Vagina (tissue), 2 donors: ENCODE measurements around the gene ABCD2. TPM values are rescaled to one million over a fixed set of nuclear protein-coding genes. Genes with fewer than 3 reads are reported as not detected.

Experiments
- DNase-seq, 2 donors: peaks; one replicate each; pipeline ENCODE4 v3.0.0-alpha.2; 2017; ENCODE audit errors: extremely low spot score in 2 of 2
- H3K27ac ChIP-seq: fragments of 200-600 bp; sonication (generic); one replicate; pipeline ENCODE4 v1.5.1; 2019
- H3K27me3 ChIP-seq: fragments of 200-600 bp; sonication (generic); one replicate; pipeline ENCODE4 v1.5.1; 2019
- H3K36me3 ChIP-seq, 2 donors: fragments of 200-600 bp; sonication (generic); one replicate each; pipeline ENCODE4 v1.5.1; 2017 to 2019
- H3K4me1 ChIP-seq: fragments of 200-600 bp; sonication (generic); one replicate; pipeline ENCODE4 v1.5.1; 2019
- H3K4me3 ChIP-seq, 2 donors: fragments of 200-600 bp; sonication (generic); 1 replicate in 1 of 2; 2 replicates in 1 of 2; pipeline ENCODE4 v1.5.1; 2016 to 2019
- H3K9me3 ChIP-seq: fragments of 200-600 bp; sonication (generic); one replicate; pipeline ENCODE4 v1.5.1; 2019
- POLR2A ChIP-seq, 2 donors: fragments of 450-650 bp; IDR thresholded peaks; one replicate each; pipeline ENCODE4 v1.6.1; 2017; ENCODE audit warnings: antibody characterized with exemption in 2 of 2, mild to moderate bottlenecking in 2 of 2, moderate library complexity in 2 of 2
- POLR2AphosphoS5 ChIP-seq, 2 donors: sonication (generic); formaldehyde crosslinking; IDR thresholded peaks; one replicate each; pipeline ENCODE4 v1.9.0; 2017; ENCODE audit warnings: antibody characterized with exemption in 2 of 2, mild to moderate bottlenecking in 2 of 2, low read depth in 1 of 2; ENCODE audit not compliant: insufficient read depth in 1 of 2
- intact Hi-C: fragments of 100-400 bp; cut with DNase I; formaldehyde crosslinking; loops from one replicate; pipeline ENCODE4 v1.15.1; 2023
- total RNA-seq: library from RNA; depleted of rRNA; stranded (reverse); fragments of >200 nt; gene quantifications from one replicate; pipeline ENCODE4 v1.2.3, GENCODE V29; 2016
- TF ChIP-seq, protein P1 (sequence below), 3 experiments: fragments of 450-650 bp in 2 of 3; fragments of 200-600 bp in 1 of 3; sonication (generic) in 1 of 3; IDR thresholded peaks; one replicate each; pipeline ENCODE4 v1.5.1; 2017 to 2019; ENCODE audit warnings: antibody characterized with exemption in 3 of 3, mild to moderate bottlenecking in 2 of 3, moderate library complexity in 2 of 3

The ABCD2 gene
- 1.5 TPM for total RNA-seq

DNA sequence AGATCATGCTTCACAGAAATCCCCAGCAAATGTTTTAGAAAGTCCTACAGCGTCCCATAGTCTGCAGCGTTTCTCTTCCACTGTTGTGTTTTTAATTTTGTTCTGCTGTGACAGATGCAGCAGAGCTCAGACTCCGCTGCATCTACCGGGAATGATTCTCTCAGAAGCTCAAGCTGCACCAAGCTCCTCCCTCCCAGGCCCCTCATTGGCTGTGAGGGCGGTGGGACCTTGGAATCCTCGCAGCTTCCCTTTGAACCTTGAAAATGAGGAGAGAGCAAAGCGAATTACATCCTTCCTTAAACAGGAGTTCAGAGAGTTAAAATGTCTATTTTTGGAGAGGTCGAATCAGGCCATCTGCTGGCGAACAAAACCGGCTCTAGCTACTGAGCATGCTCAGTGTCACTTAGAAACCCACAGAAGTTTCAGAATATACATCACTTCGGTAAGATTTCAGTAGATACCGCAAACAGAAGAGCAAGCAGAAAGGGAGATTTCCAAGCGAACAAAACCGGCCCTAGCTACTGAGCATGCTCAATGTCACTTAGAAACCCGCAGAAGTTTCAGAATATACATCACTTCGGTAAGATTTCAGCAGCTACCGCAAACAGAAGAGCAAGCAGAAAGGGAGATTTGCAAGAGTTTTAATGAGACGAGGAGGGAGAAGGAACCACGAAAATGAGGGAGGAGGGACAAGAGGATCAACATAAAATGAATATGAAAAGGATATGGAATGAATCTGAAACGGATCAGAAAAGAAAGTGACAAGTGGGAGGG is at the start of gene ABCD2:
Gene ABCD2 (minus strand): TSS at position 144 of the 774 bp plus-strand sequence. CDS start 188 bp downstream, outside the sequence.
- Histone ChIP-seq H3K4me1 (peaks cover 12% of the 10 kb centered on the region), H3K27ac (peak within 1 kb of the TSS; percentile 88), H3K4me3 (peak within 1 kb of the TSS; percentile 45 to 55), H3K9me3 (no peaks in the 10 kb centered on the region), H3K27me3 (no peaks in the 10 kb centered on the region), H3K36me3 (no peaks in the 10 kb centered on the region)
- DNase-seq: peak in 1 of 2 donors; percentile 92
- TF ChIP-seq POLR2AphosphoS5 (IDR thresholded peaks at IDR 0.05; ENCODE audit: insufficient read depth in 1 of 2, low read depth in 1 of 2) (peak; percentile 45 to 62), POLR2A (IDR thresholded peaks at IDR 0.05) (peak in 1 of 2 donors; percentile 26)
- TF ChIP-seq, protein P1, sequence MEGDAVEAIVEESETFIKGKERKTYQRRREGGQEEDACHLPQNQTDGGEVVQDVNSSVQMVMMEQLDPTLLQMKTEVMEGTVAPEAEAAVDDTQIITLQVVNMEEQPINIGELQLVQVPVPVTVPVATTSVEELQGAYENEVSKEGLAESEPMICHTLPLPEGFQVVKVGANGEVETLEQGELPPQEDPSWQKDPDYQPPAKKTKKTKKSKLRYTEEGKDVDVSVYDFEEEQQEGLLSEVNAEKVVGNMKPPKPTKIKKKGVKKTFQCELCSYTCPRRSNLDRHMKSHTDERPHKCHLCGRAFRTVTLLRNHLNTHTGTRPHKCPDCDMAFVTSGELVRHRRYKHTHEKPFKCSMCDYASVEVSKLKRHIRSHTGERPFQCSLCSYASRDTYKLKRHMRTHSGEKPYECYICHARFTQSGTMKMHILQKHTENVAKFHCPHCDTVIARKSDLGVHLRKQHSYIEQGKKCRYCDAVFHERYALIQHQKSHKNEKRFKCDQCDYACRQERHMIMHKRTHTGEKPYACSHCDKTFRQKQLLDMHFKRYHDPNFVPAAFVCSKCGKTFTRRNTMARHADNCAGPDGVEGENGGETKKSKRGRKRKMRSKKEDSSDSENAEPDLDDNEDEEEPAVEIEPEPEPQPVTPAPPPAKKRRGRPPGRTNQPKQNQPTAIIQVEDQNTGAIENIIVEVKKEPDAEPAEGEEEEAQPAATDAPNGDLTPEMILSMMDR (IDR thresholded peaks at IDR 0.05): no peak
- intact Hi-C loops: no loop called here

DNA sequence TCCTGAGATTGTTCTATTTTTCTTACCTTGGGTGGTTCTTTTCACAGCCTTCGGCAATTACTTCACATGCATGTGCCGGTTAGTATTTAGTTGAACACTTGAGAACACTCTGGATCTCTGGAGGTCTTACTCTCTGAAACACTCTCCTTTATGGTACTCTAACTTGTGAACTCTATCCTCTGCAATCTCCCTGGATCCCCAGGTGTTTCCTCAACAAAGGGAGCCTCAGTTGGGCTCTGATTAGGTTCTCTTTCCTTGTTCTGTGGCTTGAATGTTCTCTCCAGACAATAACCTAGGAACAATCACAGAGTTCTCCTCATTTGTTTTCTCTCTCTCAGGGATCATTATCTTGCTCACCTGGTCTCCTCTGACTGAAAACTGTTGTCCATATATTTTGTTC is 40.5 kb upstream of the ABCD2 start:
- no peaks in the 10 kb centered on the region for H3K4me1 ChIP-seq
- no peaks in the 10 kb centered on the region for H3K36me3 ChIP-seq
- no peak overlapping the region for H3K27ac ChIP-seq
- H3K27me3 ChIP-seq: no peaks in the 10 kb centered on the region
- no peaks in the 10 kb centered on the region for H3K9me3 ChIP-seq
- TF ChIP-seq POLR2AphosphoS5 (IDR thresholded peaks at IDR 0.05; ENCODE audit: insufficient read depth in 1 of 2, low read depth in 1 of 2): no peak
- no peak for TF ChIP-seq POLR2A (IDR thresholded peaks at IDR 0.05)
- TF ChIP-seq, protein P1 (IDR thresholded peaks at IDR 0.05): no peak
- intact Hi-C loops: no loop called here
- H3K4me3 ChIP-seq: no peak overlapping the region
- no peak for DNase-seq

DNA sequence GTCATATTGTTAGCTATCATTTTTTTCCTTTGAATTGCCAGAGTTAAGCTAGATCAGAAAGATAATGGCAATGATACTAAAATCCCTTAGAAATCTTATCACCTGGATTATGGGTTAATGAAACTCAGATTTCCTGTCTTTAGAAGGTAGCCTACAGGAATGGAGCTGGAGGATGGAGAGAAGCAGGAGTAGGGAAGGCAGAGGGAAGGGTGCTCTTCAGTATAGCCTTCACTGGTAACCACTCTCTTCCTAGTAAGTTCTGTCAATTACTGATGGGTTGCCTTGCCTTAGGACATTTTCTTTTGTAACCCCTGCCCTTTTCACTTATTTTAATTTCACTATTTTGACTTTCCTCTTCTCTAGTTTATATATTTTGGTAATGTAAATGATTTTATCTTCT is 27.8 kb upstream of the ABCD2 start:
- H3K4me3 ChIP-seq: no peak overlapping the region
- H3K4me1 ChIP-seq: no peaks in the 10 kb centered on the region
- intact Hi-C loops: no loop called here
- no peak overlapping the region for H3K27ac ChIP-seq
- no peaks in the 10 kb centered on the region for H3K9me3 ChIP-seq
- TF ChIP-seq POLR2AphosphoS5 (IDR thresholded peaks at IDR 0.05; ENCODE audit: insufficient read depth in 1 of 2, low read depth in 1 of 2): no peak
- TF ChIP-seq, protein P1 (IDR thresholded peaks at IDR 0.05): no peak
- no peak for TF ChIP-seq POLR2A (IDR thresholded peaks at IDR 0.05)
- H3K27me3 ChIP-seq: no peaks in the 10 kb centered on the region
- DNase-seq: no peak
- H3K36me3 ChIP-seq: no peaks in the 10 kb centered on the region

DNA sequence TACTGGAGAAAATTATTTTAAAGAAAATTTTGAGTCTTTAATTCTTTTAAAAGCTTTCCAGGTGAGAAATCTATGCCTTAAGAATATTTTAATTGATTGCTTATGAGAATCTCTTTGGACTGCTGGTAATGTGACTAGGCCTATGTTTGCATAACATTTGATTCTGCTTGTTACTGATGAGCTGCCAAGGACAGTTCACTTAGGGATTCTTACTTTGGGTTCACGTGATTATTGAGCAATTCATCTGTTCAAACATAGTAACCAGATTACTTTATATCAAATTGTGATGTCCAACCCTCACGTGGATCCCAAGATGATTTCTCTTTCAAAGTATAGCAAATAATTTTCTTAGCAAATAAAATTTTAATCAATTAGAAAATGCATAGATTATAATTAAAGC is 27.4 kb upstream of the ABCD2 start:
- Histone ChIP-seq H3K36me3 (no peaks in the 10 kb centered on the region), H3K4me3 (no peak overlapping the region), H3K27ac (no peak overlapping the region), H3K27me3 (no peaks in the 10 kb centered on the region), H3K4me1 (no peaks in the 10 kb centered on the region), H3K9me3 (no peaks in the 10 kb centered on the region)
- TF ChIP-seq, protein P1 (IDR thresholded peaks at IDR 0.05): no peak
- TF ChIP-seq POLR2A (IDR thresholded peaks at IDR 0.05): no peak
- peak in 1 of 2 donors; percentile 23 for TF ChIP-seq POLR2AphosphoS5 (IDR thresholded peaks at IDR 0.05; ENCODE audit: insufficient read depth in 1 of 2, low read depth in 1 of 2)
- DNase-seq: no peak
- intact Hi-C loops: no loop called here

DNA sequence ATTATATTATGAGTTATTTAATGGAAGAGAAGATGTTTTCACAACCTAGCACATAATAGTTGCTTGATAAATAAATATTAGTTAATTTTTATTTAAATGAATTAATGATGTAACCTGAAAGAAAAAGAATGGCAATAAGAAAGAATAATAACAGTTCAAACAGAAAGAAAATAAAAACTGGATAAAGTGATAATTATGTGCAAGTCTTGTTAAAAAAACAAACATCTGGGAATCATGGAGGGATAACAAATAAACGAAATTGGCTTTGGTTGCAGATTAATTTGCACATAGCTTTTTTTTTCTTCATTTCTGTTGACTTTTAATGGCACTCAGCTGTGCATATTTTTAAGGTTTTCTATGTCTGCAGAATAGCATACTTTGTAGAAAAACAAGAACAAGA is 23.4 kb upstream of the ABCD2 start:
- intact Hi-C loops: no loop called here
- TF ChIP-seq POLR2AphosphoS5 (IDR thresholded peaks at IDR 0.05; ENCODE audit: insufficient read depth in 1 of 2, low read depth in 1 of 2): no peak
- no peak for TF ChIP-seq POLR2A (IDR thresholded peaks at IDR 0.05)
- TF ChIP-seq, protein P1 (IDR thresholded peaks at IDR 0.05): no peak
- Histone ChIP-seq H3K36me3 (no peaks in the 10 kb centered on the region), H3K9me3 (no peaks in the 10 kb centered on the region), H3K27me3 (no peaks in the 10 kb centered on the region), H3K27ac (no peak overlapping the region), H3K4me3 (no peak overlapping the region), H3K4me1 (no peaks in the 10 kb centered on the region)
- no peak for DNase-seq
